ENCODE data around the gene ACRV1. TPM values are rescaled to one million over a fixed set of nuclear protein-coding genes. Genes with fewer than 3 reads are reported as not detected.

ACRV1 gene
- total and polyA plus RNA-seq, 2 donors (not counting 3 experiments of a cell fraction or from before 2014, with no cell fraction given) = not detected

DNA sequence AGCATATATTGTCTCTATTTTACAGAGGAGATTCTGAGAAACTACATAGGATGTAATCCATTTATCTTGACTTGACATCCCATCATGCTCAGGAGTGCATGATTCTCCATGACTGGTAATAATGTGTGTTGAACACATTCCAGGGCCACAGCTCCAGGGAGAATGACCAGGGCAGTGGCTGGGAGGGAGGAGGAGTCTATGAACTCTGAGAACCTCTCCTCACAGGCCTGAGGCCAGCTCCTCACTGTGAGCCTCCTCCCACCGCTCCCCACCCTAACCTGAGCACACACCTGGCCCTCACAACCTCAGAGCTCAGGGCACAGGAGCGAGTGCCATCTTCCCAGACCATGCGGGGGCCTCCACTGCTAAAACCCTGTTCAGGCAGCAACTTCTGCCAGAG, 8.0 kb upstream of the ACRV1 start:
- no peaks in the 10 kb centered on the region for H3K27me3 ChIP-seq (ENCODE audit: control insufficient read depth in 2 of 2, insufficient read depth in 2 of 2, low read length in 2 of 2)
- no peak overlapping the region for H3K4me3 ChIP-seq (replicated peaks in 1 of 3; ENCODE audit: insufficient read depth in 1 of 3, low read depth in 1 of 3, low read length in 3 of 3)
- dilution Hi-C loops (cut with MboI; ENCODE audit: extremely low pct_ligation_motif_present, low sequenced_read_pairs) (no loop called here), intact Hi-C loops (cut with micrococcal nuclease) (no loop called here)
- no peak overlapping the region for H3K9ac ChIP-seq (replicated peaks; ENCODE audit: extremely low read depth, insufficient read depth, low read length)
- FAIRE-seq (no peak), DNase-seq (ENCODE audit: low read depth, low spot score) (no peak)
- ChIA-PET CTCF (interaction anchor here (1.5 kb wide), 1 partner anchor 9 kb away, joined by 5 read pairs; no protein-coding TSS in a partner anchor), POLR2A (no interaction called here)
- H3K9me3 ChIP-seq (replicated peaks; ENCODE audit: control insufficient read depth, insufficient read depth, low read length) = no peaks in the 10 kb centered on the region
- no peaks in the 10 kb centered on the region for H3K36me3 ChIP-seq (ENCODE audit: control insufficient read depth in 2 of 2, extremely low read depth in 1 of 2, insufficient read depth in 2 of 2, low read length in 2 of 2)
- H2AFZ ChIP-seq (ENCODE audit: low read depth, low read length) = no peak overlapping the region
- no peak overlapping the region for H3K4me2 ChIP-seq (ENCODE audit: insufficient read depth, low read length)
- H3K79me2 ChIP-seq (ENCODE audit: control insufficient read depth, insufficient read depth, low read length) = no peaks in the 10 kb centered on the region
- H3K9me1 ChIP-seq (replicated peaks; ENCODE audit: control insufficient read depth, extremely low read depth, insufficient read depth, low read length) = no peaks in the 10 kb centered on the region
- no peaks in the 10 kb centered on the region for H3K4me1 ChIP-seq (ENCODE audit: control insufficient read depth, extremely low read depth, insufficient read depth, low read length)
- BruUV-seq (replicated peaks) = no TSS peak
- no peak overlapping the region for H3K27ac ChIP-seq (ENCODE audit: insufficient read depth, low read depth, low read length)
- no peak for TF ChIP-seq POLR2AphosphoS5 (IDR thresholded peaks at IDR 0.05; ENCODE audit: insufficient read depth, low read depth, low read length)
- TF ChIP-seq, protein P1, sequence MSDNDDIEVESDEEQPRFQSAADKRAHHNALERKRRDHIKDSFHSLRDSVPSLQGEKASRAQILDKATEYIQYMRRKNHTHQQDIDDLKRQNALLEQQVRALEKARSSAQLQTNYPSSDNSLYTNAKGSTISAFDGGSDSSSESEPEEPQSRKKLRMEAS (IDR thresholded peaks at IDR 0.05; ENCODE audit: insufficient read depth, insufficient read length) = no peak
- TF ChIP-seq, protein P2, sequence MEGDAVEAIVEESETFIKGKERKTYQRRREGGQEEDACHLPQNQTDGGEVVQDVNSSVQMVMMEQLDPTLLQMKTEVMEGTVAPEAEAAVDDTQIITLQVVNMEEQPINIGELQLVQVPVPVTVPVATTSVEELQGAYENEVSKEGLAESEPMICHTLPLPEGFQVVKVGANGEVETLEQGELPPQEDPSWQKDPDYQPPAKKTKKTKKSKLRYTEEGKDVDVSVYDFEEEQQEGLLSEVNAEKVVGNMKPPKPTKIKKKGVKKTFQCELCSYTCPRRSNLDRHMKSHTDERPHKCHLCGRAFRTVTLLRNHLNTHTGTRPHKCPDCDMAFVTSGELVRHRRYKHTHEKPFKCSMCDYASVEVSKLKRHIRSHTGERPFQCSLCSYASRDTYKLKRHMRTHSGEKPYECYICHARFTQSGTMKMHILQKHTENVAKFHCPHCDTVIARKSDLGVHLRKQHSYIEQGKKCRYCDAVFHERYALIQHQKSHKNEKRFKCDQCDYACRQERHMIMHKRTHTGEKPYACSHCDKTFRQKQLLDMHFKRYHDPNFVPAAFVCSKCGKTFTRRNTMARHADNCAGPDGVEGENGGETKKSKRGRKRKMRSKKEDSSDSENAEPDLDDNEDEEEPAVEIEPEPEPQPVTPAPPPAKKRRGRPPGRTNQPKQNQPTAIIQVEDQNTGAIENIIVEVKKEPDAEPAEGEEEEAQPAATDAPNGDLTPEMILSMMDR (IDR thresholded peaks at IDR 0.05; ENCODE audit: extremely low read depth in 1 of 2, insufficient read depth in 1 of 2, low read depth in 1 of 2, low read length in 2 of 2) = no peak
- no peak for TF ChIP-seq POLR2A (IDR thresholded peaks at IDR 0.05; ENCODE audit: low read depth, low read length)
- no peak for TF ChIP-seq EZH2 (IDR thresholded peaks at IDR 0.05; ENCODE audit: borderline replicate concordance, low read depth, low read length, severe bottlenecking)
- TF ChIP-seq GATA2 (IDR thresholded peaks at IDR 0.05; ENCODE audit: insufficient read depth, insufficient read length, low read depth, low read length) = no peak
- TF ChIP-seq FOS (IDR thresholded peaks at IDR 0.05; ENCODE audit: borderline replicate concordance, insufficient read depth, low read length) = no peak
- no peak for TF ChIP-seq JUN (IDR thresholded peaks at IDR 0.05; ENCODE audit: borderline replicate concordance, insufficient read depth, insufficient read length, low read depth)
- TF ChIP-seq MYC (IDR thresholded peaks at IDR 0.05; ENCODE audit: low read depth, low read length) = no peak
- H4K20me1 ChIP-seq (replicated peaks; ENCODE audit: control insufficient read depth, extremely low read depth, insufficient read depth, low read length) = no peaks in the 10 kb centered on the region

All from endothelial cell of umbilical vein (primary cell).